ENCODE results near the gene NTF4.

DNA sequence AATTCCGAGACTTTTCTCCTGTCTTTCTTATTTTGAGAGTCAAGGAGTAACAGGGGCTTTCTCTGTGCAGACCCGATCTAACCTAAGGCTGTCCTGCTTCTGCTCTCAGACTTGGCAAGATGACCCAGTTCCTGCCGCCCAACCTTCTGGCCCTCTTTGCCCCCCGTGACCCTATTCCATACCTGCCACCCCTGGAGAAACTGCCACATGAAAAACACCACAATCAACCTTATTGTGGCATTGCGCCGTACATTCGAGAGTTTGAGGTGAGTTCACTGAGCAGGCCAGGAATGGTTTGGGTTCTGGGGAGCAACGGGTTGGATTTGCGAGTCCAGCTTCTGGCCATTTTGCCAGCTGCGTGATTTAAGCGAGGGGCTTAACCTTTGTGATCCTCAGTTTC, 21.7 kb upstream of the NTF4 start:
- no peak for TF ChIP-seq CTCF (conservative IDR thresholded peaks at IDR 0.05; ENCODE audit: low read depth in 2 of 2)
- TF ChIP-seq EZH2 (IDR thresholded peaks at IDR 0.05; ENCODE audit: low read depth, unreplicated experiment): no peak
- no peak for TF ChIP-seq REST (IDR thresholded peaks at IDR 0.05; ENCODE audit: unreplicated experiment)
- TF ChIP-seq, protein P1, sequence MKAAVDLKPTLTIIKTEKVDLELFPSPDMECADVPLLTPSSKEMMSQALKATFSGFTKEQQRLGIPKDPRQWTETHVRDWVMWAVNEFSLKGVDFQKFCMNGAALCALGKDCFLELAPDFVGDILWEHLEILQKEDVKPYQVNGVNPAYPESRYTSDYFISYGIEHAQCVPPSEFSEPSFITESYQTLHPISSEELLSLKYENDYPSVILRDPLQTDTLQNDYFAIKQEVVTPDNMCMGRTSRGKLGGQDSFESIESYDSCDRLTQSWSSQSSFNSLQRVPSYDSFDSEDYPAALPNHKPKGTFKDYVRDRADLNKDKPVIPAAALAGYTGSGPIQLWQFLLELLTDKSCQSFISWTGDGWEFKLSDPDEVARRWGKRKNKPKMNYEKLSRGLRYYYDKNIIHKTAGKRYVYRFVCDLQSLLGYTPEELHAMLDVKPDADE (IDR thresholded peaks at IDR 0.05): no peak
- no peak for TF ChIP-seq EZH2phosphoT487 (IDR thresholded peaks at IDR 0.05; ENCODE audit: unreplicated experiment)
- no peak for TF ChIP-seq POLR2AphosphoS5 (IDR thresholded peaks at IDR 0.05; ENCODE audit: low read depth)
- no peak for TF ChIP-seq CREB1 (CRISPR knock-in tag; IDR thresholded peaks at IDR 0.05; ENCODE audit: low read depth)
- no peak for TF ChIP-seq JUNB (IDR thresholded peaks at IDR 0.05; ENCODE audit: unreplicated experiment)
- no peak for TF ChIP-seq ZNF114 (CRISPR knock-in tag; IDR thresholded peaks at IDR 0.05)
- no peak for TF ChIP-seq ZNF331 (CRISPR knock-in tag; IDR thresholded peaks at IDR 0.05; ENCODE audit: low read depth)
- no peak for TF ChIP-seq STAT1 (IDR thresholded peaks at IDR 0.05; ENCODE audit: unreplicated experiment)
